ENCODE data around the gene GMIP. TPM values are rescaled to one million over a fixed set of nuclear protein-coding genes. Genes with fewer than 3 reads are reported as not detected.
A peak's percentile ranks its signal among the peaks of the same experiment; 100 is the strongest.

The GMIP gene
- polyA plus RNA-seq, 1 donor, result 5.7 TPM

DNA sequence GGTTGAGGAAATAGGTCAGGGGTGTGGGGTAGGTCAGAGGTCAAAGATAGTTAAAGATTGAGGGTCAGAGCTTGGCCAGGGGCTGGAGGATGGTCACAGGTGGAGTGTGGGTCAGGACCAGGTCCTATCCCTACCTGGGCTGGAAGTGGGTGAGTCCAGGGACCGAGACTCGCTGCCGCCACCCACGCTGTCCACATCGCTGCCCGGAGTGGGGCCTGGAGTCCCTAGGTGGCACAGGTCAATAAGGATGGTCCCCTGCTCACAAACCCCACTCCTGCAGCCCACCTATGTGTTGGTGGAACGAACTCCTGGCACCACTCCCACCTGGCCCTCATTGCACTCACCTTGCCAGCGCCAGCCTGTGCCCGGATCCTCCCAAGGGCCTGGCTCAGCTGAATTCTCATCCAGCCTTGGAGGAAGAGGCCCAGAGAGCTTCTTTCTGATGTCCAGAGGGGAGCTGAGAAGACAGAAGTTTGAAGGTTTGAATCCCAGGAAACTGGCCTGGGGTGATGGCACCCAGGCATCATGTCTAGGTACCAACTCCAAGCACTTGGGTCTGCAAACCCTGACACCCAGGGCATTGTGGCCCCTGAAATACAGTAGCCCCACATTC is 6.8 kb downstream of the GMIP start:
- DNase-seq, result no peak

DNA sequence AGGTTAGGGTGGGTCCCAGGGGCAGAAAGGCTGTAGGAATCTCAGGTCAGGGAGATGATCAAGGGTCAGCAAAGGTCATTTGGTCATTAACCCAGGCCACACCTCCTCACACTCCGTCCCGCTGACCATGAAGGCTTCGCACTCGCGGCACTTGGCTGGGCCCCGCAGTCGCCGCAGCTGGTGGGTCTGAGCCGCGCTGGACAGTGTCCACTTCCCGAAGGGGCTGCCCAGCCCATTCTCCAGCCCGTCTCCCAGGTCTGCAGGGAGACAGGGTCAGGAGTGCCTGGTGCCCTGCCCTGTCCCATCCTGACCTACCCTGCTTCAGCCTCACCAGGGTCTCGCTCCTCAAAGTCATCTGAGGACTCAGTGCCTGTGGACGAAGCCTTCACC is 8.1 kb downstream of the GMIP start:
- no peak for DNase-seq

DNA sequence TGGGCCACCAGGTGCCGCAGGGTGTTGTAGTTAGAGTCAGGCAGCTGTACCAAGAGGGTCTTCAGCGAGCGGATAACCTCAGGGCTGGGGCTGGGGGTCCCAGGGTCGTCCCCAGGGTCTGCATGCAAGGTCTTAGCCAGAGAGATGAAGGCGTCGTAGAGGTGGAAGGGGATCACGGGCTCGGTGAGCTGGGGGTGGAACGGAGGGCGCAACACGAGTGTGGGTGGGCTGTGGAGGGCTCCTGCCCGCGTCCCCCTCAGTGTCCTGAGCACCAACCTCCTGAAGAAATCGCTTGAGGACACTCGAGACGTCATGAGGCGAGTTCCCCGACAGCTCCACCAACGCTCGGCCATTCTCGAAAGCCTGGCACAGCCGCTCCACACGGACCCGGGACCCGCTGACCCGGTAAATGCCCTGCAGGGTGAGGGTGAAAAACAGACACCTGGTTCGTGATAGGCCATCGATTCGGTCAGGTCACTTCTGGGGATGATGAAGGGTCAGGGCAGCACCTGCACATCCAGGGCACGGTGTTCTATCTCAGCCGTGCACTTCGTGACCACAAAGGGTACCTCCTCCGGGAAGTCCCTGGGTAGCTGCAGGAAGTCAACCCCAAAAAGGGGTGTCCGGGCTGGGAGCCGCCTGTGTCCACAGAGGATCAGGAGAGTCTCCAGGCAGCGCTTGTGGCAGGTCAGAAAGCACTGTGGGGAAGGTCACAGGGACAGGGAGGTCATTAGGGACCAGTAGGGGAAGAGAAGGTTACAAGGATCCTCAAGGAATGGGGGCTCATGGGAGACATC is 8.7 kb downstream of the GMIP start:
- DNase-seq, result no peak

- DNase-seq, result no peak
Observed at GRCh38 chr19:19633711-19634515, 9.5 kb downstream of the GMIP start.

- no peak for DNase-seq
Observed at GRCh38 chr19:19632661-19633060, 10.8 kb downstream of the GMIP start.

- DNase-seq, result no peak
Observed at GRCh38 chr19:19631346-19631745, 12.1 kb downstream of the GMIP start.

- no peak for DNase-seq
Observed at GRCh38 chr19:19630426-19630825, 13.0 kb downstream of the GMIP start.

- DNase-seq, result no peak
Observed at GRCh38 chr19:19630062-19630414, 13.4 kb downstream of the GMIP start.

DNA sequence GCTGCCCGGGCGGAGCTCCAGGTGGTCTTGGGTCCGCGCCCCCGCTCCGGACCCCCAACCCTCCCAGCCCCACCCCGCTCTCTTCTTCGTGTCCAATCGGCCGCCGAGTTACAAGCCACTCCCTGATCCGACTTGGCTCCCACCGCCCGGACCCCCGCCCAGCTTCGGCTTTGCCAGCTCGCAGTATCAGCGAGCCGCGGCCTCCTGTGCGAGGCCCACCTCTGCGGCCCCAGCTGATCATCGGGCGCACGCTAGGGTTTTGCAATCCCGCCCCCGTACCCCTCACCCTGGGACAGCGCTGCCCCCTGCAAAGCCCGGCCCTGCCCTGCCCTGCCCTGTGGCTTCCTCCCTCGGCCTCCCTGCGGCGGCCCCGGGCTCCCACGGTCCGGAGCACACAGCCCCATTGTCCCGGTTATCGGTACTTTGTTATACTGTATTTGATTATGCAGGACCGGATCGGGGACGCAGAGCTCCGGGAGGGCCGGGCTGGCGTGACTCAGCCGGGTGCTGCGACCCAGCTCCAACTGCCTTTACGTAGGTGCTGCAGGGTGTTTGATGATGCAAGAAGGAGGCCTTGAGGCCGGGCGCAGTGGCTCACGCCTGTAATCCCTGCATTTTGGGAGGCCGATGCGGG is 14.8 kb downstream of the GMIP start:
- peak; percentile 75 for DNase-seq

GRCh38 chr19:19627621-19628500 is 15.6 kb downstream of the GMIP start, which contains the start of gene LPAR2:
Gene LPAR2, minus strand, starts transcription at chr19:19628220. Its CDS starts 945 bp downstream, at chr19:19627275.
- peak; percentile 45 for DNase-seq

GRCh38 chr19:19626516-19627472 is 16.7 kb downstream of the GMIP start:
- no peak for DNase-seq

GRCh38 chr19:19624032-19624570 is 19.4 kb downstream of the GMIP start:
- DNase-seq, result no peak

DNA sequence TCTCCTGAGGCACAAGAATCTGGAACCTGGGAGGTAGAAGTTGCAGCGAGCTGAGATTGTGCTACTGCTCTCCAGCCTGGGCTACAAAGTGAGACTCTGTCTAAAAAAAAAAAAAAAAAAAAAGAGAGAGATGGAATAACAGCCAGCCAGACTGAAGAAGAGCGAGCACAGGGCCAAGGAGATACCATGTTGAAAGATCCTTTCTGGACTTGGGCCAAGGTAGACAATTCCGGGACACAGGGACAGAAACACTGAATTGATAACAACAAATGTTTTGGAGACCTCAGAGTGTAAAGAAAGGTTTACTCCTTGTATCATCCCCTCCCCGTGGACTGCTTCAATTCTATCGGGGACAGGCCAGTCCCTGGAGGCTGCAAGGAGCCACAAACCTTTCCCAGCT is 20.1 kb downstream of the GMIP start:
- no peak for DNase-seq

GRCh38 chr19:19619849-19620210 is 23.6 kb downstream of the GMIP start:
- no peak for DNase-seq

DNA sequence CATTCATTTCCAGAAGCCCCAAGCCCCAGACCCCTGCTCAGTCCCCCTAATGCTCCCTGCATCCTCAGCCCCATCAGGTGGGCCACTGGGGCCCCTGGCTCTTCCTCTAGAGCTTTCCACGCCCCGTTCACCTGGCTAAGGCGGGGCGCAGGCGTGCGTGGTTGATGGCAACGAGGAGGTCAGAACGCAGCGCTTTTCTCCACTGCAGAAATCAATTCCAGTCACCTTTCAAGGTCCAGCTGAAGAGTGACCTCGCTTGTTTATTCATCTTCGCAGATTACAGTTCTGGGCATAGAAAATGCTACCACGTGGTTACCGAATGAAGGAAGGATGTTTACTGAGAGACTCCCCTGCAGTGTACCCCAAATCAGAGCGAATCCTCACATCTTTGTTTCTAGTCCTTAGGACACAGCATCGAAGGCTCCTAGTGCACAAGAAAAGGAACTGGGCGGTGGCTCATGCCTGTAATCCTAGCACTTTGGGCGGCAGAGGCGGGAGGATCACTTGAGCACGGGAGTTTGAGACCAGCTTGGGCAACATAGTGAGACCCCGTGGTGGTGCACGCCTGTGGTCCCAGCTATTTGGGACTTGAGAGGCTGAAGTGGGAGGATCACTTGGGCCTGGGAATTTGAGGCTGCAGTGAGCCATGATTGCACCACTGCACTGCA is 24.1 kb downstream of the GMIP start:
- no peak for DNase-seq

- DNase-seq, result peak; percentile 95
Observed at GRCh38 chr19:19618219-19619051, 25.0 kb downstream of the GMIP start, which contains the start of gene PBX4. Gene PBX4, minus strand, starts transcription at chr19:19618687. Its CDS starts 58 bp downstream, at chr19:19618629.

GRCh38 chr19:19615086-19615485 is 28.4 kb downstream of the GMIP start:
- no peak for DNase-seq

GRCh38 chr19:19613506-19613905 is 30.0 kb downstream of the GMIP start:
- no peak for DNase-seq

All from left kidney (tissue), 2 donors.